Skeletal muscle tissue (tissue), 4 donors: ENCODE measurements around the gene NOL9. TPM values are rescaled to one million over a fixed set of nuclear protein-coding genes. Genes with fewer than 3 reads are reported as not detected.
A peak's percentile ranks its signal among the peaks of the same experiment; 100 is the strongest.

Experiments
- H3K27ac ChIP-seq: one replicate; pipeline ENCODE4 v1.7.0; 2013; ENCODE audit warnings: mild to moderate bottlenecking, low read depth, low read length, inconsistent platforms
- H3K27me3 ChIP-seq, 3 donors: one replicate each; pipeline ENCODE4 v1.7.0; 2013; ENCODE audit warnings: low read length in 3 of 3; ENCODE audit not compliant: control insufficient read depth in 3 of 3, insufficient read depth in 3 of 3
- H3K36me3 ChIP-seq, 3 donors: one replicate each; pipeline ENCODE4 v1.7.0; 2013; ENCODE audit warnings: low read length in 3 of 3; ENCODE audit not compliant: control insufficient read depth in 3 of 3, insufficient read depth in 3 of 3
- H3K4me1 ChIP-seq, 3 donors: one replicate each; pipeline ENCODE4 v1.7.0; 2013; ENCODE audit warnings: low read length in 3 of 3, mild to moderate bottlenecking in 3 of 3; ENCODE audit not compliant: control insufficient read depth in 3 of 3, insufficient read depth in 3 of 3
- H3K4me3 ChIP-seq, 3 donors: one replicate each; pipeline ENCODE4 v1.7.0; 2013; ENCODE audit warnings: low read length in 3 of 3
- H3K9ac ChIP-seq, 3 donors: one replicate each; pipeline ENCODE4 v1.7.0; 2013; ENCODE audit warnings: low read length in 3 of 3, mild to moderate bottlenecking in 3 of 3, moderate library complexity in 2 of 3, low read depth in 1 of 3
- H3K9me3 ChIP-seq, 3 donors: one replicate each; pipeline ENCODE4 v1.7.0; 2013; ENCODE audit warnings: low read length in 3 of 3; ENCODE audit not compliant: control insufficient read depth in 3 of 3
- total RNA-seq: library from RNA; depleted of rRNA; stranded (reverse); fragments of >200 nt; gene quantifications from one replicate; pipeline ENCODE4 v1.2.3, GENCODE V29; 2014
- donor health status: Osteomylitis.

Gene NOL9
- total RNA-seq, 1 donor from 2014 or later: 24.0 TPM

DNA sequence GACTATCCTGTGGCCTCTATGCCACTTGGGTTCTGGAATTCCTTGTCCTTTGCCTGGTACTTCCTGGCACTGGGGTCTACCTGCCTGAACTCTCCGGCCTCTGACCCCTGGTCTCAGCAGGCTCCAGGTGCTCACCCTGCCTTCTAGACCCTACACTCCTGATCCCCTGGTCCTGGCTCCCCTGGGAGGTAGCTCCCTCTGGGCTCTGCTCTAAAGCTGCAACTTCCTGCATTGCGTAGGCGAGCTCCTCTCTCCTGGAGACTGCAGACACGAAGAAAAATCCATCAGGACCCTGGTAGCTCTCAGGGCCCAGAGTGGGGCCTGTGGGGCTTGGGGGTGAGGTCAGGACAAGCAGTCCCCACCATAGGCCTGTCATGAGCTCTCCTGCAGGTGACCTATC is 55.0 kb downstream of the NOL9 start:
- Histone ChIP-seq H3K36me3 (no peaks in the 10 kb centered on the region), H3K9ac (no peak overlapping the region), H3K4me1 (peaks cover 28 to 41% (median 31%) of the 10 kb centered on the region in 3 donors), H3K27me3 (peaks cover 7 to 31% (median 17%) of the 10 kb centered on the region in 3 donors), H3K9me3 (no peaks in the 10 kb centered on the region), H3K27ac (no peak overlapping the region), H3K4me3 (no peak overlapping the region)

DNA sequence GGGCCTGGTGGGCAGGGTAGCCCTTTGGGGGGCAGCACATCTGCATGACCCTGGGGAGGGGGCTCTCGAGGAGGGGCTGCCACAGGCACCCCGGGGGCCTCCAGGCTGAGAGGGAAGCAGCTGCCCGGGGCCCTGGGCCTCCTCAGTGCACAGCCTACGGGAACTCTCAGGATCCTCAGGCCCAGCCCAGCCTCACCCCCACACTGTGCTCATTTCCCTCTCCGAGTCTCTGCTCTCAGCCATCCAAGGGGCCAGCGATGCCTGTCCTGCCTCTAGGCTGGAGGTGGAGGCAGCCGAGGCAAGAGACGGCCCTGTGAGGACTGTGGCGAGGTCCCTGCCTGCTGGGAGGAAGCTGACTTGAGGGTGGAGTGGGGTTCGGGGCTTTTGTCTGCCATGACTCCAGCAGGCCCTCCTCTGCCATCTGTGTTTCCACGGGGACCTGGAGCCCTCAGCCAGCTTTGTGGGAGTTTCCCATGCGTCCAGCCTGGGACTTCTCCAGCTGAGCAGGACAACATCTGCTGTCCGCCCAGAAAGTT is 55.7 kb downstream of the NOL9 start:
- H3K4me3 ChIP-seq: no peak overlapping the region
- peaks cover 7 to 31% (median 17%) of the 10 kb centered on the region in 3 donors for H3K27me3 ChIP-seq
- H3K9ac ChIP-seq: no peak overlapping the region
- no peaks in the 10 kb centered on the region for H3K36me3 ChIP-seq
- no peaks in the 10 kb centered on the region for H3K9me3 ChIP-seq
- H3K4me1 ChIP-seq: peaks cover 28 to 41% (median 31%) of the 10 kb centered on the region in 3 donors
- H3K27ac ChIP-seq: no peak overlapping the region

DNA sequence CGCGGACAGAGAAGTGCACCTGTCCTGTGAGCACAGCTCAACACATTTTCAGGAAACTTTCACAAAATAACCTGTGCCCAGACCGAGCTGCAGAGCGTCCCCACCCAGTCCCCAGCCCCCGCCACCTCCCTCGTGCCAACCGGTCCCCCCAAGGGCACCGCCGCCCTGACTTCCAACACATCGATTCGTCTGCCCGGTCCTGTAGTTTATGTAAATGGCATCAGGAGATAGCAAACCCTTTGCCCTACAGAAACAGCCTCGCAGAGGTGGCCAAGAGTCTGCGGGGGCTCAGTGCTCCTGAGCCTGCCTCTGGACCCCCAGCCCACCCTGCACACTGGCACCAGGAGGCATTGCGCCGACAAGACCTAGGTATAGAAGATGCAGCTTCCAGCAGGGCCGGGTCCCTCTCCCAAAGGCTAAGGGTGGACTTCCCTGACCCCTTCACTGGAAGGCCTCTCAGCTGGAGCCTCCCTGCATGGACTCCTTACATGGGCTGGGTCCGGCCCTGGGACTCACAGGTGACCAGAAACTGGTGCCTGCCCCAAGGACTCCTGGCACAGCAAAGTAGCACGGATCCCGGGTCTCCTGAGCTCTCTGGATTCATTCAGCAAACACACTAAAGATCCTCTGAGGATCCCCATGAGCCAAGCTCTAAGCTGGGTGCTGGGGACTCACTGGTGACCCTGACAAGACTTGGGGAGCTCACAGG is 56.3 kb downstream of the NOL9 start:
- Histone ChIP-seq H3K4me1 (peaks cover 28 to 45% (median 31%) of the 10 kb centered on the region in 3 donors), H3K27me3 (peaks cover 7 to 31% (median 17%) of the 10 kb centered on the region in 3 donors), H3K36me3 (no peaks in the 10 kb centered on the region), H3K4me3 (peak overlapping the region; percentile 61 to 72 (median 68)), H3K9me3 (no peaks in the 10 kb centered on the region), H3K27ac (no peak overlapping the region), H3K9ac (peak overlapping the region in 2 of 3 donors; percentile 33 to 69)

DNA sequence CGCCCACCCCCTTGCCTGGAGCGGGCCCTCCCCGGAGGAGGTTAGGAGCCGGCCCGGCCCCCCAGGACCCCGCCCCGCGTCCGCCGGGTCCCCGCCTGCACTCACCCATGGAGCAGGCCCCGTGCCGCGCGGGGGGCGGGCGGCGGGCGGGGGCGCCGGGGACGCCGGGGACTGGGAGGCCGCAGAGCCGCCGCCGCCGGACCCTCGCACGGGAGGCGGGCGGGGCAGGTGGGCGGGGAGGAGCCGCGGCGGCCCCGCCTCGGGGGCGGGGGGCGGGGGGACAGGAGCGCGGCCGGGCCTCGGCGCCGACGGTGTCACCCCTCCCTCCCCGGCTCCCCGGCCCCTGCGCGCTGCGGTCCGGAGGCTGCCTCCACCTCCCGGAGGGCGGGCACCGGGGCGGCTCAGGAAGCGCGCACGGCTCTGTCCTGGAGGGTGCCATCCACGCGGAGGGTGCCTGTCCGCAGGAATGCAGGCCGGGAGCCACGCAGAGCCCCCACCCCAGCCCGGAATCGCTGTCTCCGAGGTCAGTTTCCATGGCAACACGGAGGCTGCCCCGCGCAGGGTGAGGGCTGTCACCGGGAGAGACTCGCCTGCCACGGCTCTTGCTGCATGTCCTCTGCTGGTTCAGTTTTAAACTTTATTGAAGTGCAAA is 57.0 kb downstream of the NOL9 start:
- Histone ChIP-seq H3K4me3 (peak overlapping the region; percentile 61 to 72 (median 68)), H3K9me3 (no peaks in the 10 kb centered on the region), H3K4me1 (peaks cover 28 to 42% (median 30%) of the 10 kb centered on the region in 3 donors), H3K9ac (peak overlapping the region; percentile 32 to 69 (median 33)), H3K36me3 (no peaks in the 10 kb centered on the region), H3K27me3 (peaks cover 7 to 31% (median 17%) of the 10 kb centered on the region in 3 donors), H3K27ac (no peak overlapping the region)

DNA sequence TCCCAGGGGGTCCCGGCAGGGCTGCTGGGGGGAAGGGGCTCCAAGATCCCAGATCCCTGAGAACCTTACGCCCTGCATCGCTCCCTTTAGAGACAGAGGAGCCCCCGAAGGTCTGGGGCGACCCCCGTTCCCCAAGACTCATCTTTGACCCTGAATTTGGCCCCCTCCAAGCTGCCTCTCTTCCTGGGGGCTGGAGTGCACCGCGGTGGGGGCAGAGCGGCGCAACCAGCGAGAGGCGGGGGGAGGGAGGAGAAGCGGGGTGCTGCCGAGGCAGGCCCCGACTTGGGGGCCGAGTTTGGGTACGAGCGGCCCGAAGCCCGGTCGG is 57.5 kb downstream of the NOL9 start:
- Histone ChIP-seq H3K9ac (no peak overlapping the region), H3K4me3 (peak overlapping the region in 1 of 3 donors; percentile 30), H3K27me3 (peaks cover 7 to 31% (median 17%) of the 10 kb centered on the region in 3 donors), H3K9me3 (no peaks in the 10 kb centered on the region), H3K4me1 (peaks cover 24 to 40% (median 27%) of the 10 kb centered on the region in 3 donors), H3K36me3 (no peaks in the 10 kb centered on the region), H3K27ac (no peak overlapping the region)

DNA sequence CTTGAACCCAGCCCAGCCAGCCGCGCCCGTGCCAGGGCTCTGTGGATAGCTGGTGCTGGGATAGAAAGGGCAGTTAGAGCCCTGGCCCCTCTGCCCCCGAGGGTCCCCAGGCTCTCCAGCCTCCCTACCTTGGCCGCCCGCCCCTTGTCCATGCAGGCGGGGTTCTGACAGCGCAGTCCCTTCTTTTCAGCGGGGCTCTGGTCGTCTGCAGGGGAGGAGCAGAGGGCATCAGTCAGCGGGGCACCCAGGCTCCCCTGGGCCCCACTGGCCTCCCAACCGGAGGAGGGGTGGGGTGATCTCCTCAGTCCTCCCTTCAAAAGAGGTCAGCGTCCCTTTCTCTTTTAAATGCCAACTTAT is 58.0 kb downstream of the NOL9 start:
- Histone ChIP-seq H3K27me3 (peaks cover 7 to 29% (median 17%) of the 10 kb centered on the region in 3 donors), H3K9me3 (no peaks in the 10 kb centered on the region), H3K27ac (no peak overlapping the region), H3K4me3 (peak overlapping the region in 1 of 3 donors; percentile 30), H3K9ac (no peak overlapping the region), H3K36me3 (no peaks in the 10 kb centered on the region), H3K4me1 (peaks cover 19 to 38% (median 26%) of the 10 kb centered on the region in 3 donors)

DNA sequence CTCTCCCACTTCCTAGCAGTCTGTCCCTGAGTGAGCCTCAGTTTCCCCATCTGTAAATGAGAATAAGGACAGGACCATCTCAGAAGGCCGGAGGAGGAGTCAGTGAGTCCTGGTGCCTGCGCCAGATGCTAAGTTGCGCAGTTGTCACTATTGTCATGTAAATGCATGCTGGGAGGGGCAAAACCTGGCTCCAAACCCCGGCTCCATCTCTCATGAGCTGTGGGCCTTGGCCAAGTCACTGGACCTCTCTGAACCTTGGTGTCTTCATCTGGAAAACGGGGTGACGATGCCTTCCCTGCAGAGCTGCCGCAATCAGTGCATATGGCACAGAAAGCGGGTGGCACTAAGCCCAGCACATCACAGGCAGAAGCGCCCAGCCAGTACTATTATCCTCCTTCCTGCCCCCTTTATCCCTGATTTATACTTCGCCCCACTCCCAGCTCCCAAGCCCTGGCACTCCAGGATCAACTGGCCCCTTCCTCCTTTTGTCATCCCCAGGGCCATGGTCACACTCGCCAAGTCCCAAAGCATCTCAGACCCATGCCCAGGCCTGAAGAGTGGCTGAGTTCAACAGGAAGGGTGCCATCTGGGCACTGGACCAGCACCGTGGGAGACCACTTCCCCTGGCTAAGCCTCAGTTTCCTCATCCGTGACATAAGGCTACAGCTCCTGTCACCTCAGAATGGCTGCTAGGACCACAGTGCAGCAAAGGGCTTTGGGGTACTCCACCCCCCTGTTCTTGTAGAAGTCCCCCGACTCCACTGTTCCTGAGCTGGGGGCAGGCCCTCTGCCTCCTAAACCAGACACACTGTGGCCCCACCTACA is 58.6 kb downstream of the NOL9 start:
- H3K27me3 ChIP-seq: peaks cover 8 to 30% (median 17%) of the 10 kb centered on the region in 3 donors
- H3K9me3 ChIP-seq: no peaks in the 10 kb centered on the region
- peaks cover 13 to 34% (median 20%) of the 10 kb centered on the region in 3 donors for H3K4me1 ChIP-seq
- H3K36me3 ChIP-seq: no peaks in the 10 kb centered on the region
- H3K9ac ChIP-seq: no peak overlapping the region
- no peak overlapping the region for H3K27ac ChIP-seq
- H3K4me3 ChIP-seq: no peak overlapping the region

DNA sequence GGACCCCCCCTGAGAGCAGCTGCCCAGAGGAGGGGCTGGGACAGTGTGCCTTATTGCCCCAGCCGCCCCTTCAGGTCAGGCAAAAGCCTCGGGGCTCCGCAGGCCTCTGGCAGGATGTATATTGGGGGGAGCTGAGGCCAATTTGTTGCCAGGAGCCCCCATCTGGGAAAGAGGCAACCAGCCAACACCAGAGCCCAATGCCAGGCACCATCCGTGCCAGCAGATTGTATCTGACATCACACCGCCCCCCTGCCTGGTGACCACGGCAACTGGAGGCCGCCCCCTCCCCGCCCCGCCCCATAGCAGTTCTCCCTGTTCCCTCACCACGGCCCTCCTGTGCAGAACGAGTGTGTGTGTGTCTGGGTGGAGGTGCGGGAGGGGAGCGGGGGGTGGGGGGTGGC is 59.3 kb downstream of the NOL9 start:
- peaks cover 14 to 34% (median 20%) of the 10 kb centered on the region in 3 donors for H3K4me1 ChIP-seq
- peaks cover 13 to 33% (median 17%) of the 10 kb centered on the region in 3 donors for H3K27me3 ChIP-seq
- H3K9ac ChIP-seq: no peak overlapping the region
- H3K27ac ChIP-seq: no peak overlapping the region
- no peak overlapping the region for H3K4me3 ChIP-seq
- H3K36me3 ChIP-seq: no peaks in the 10 kb centered on the region
- no peaks in the 10 kb centered on the region for H3K9me3 ChIP-seq

DNA sequence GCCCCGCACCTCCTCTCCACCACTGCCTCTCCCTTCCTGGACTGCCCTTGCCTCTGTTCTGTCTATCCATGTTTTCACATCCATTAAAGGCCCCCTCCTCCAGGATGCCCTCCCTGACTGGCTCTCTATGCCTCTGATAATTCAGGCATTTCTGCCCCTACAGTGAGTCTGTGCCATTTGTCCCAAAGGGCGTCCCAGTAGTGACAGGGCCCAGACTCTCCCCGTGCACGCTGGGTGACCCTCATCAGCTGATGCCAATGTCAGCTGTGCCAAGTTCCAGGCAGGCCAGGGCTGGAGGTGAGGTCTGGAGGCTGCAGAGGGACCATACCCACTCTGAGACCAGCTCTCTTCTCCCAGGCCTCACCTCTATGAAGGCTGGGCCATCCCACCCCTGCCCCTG is 59.7 kb downstream of the NOL9 start:
- Histone ChIP-seq H3K36me3 (no peaks in the 10 kb centered on the region), H3K9me3 (no peaks in the 10 kb centered on the region), H3K27ac (no peak overlapping the region), H3K4me3 (no peak overlapping the region), H3K9ac (no peak overlapping the region), H3K27me3 (peaks cover 13 to 36% (median 17%) of the 10 kb centered on the region in 3 donors), H3K4me1 (peaks cover 15 to 37% (median 23%) of the 10 kb centered on the region in 3 donors)
